Karpas-422 (cell line): Measurements from ENCODE around the gene ACSBG1. TPM values are rescaled to one million over a fixed set of nuclear protein-coding genes. Genes with fewer than 3 reads are reported as not detected.

ENCODE experiments used
- DNase-seq: peaks from one replicate; pipeline ENCODE4 v3.0.0-alpha.2; 2015
- H2AFZ ChIP-seq: fragments of 200-600 bp; sonication (generic); 2 replicates; pipeline ENCODE4 v1.6.1; 2014; ENCODE audit warnings: antibody characterized with exemption, low read length, mixed read lengths
- H3K27ac ChIP-seq: fragments of 200-600 bp; sonication (generic); 2 replicates; pipeline ENCODE4 v1.5.1; 2014; ENCODE audit warnings: mild to moderate bottlenecking, low read length, moderate library complexity
- H3K27me3 ChIP-seq: fragments of 200-600 bp; sonication (generic); 2 replicates; pipeline ENCODE4 v1.6.1; 2014; ENCODE audit warnings: low read length, mixed read lengths
- H3K36me3 ChIP-seq: fragments of 200-600 bp; sonication (generic); 2 replicates; pipeline ENCODE4 v1.6.1; 2014; ENCODE audit warnings: low read length, mixed read lengths; ENCODE audit not compliant: insufficient read depth
- H3K4me1 ChIP-seq: fragments of 200-600 bp; sonication (generic); 2 replicates; pipeline ENCODE4 v1.6.1; 2014; ENCODE audit warnings: mild to moderate bottlenecking, low read length, mixed read lengths
- H3K4me2 ChIP-seq: fragments of 200-600 bp; sonication (generic); 2 replicates; pipeline ENCODE4 v1.6.1; 2014; ENCODE audit warnings: low read length, low read depth, mild to moderate bottlenecking; ENCODE audit not compliant: poor library complexity, severe bottlenecking
- H3K4me3 ChIP-seq: fragments of 200-600 bp; sonication (generic); 2 replicates; pipeline ENCODE4 v1.5.1; 2014; ENCODE audit warnings: mild to moderate bottlenecking, antibody characterized with exemption, low read length, mixed read lengths
- H3K79me2 ChIP-seq: fragments of 200-600 bp; sonication (generic); 2 replicates; pipeline ENCODE4 v1.6.1; 2014; ENCODE audit warnings: mild to moderate bottlenecking, low read length, mixed read lengths
- H3K9ac ChIP-seq: fragments of 200-600 bp; sonication (generic); 2 replicates; pipeline ENCODE4 v1.6.0; 2014; ENCODE audit warnings: low read length
- H3K9me2 ChIP-seq: fragments of 200-600 bp; sonication (generic), shearing (Covaris generic); replicated peaks from 2 replicates; pipeline ENCODE4 v1.6.0; 2014; ENCODE audit warnings: mild to moderate bottlenecking, low read length, moderate library complexity; ENCODE audit not compliant: insufficient read depth
- H3K9me3 ChIP-seq: fragments of 300-700, 200-600 bp; sonication (generic); 2 replicates; pipeline ENCODE4 v1.6.1; 2014; ENCODE audit warnings: low read length, mixed read lengths
- H4K20me1 ChIP-seq: fragments of 200-600 bp; sonication (generic); 2 replicates; pipeline ENCODE4 v1.6.1; 2014; ENCODE audit warnings: mild to moderate bottlenecking, antibody characterized with exemption, low read length, low read depth; ENCODE audit not compliant: insufficient read depth
- total RNA-seq: library from RNA; depleted of rRNA; stranded (reverse); fragments of >200 nt; shearing (Covaris generic); gene quantifications from 2 replicates; pipeline ENCODE4 v1.2.3, GENCODE V29; 2014; ENCODE audit warnings: low replicate concordance

Gene ACSBG1
- total RNA-seq, 1 experiment from 2014 or later: not detected

- H3K36me3 ChIP-seq: no peaks in the 10 kb centered on the region
- no peaks in the 10 kb centered on the region for H3K9me2 ChIP-seq
- H3K4me1 ChIP-seq: no peaks in the 10 kb centered on the region
- no peak overlapping the region for H3K27ac ChIP-seq
- H3K9ac ChIP-seq: no peak overlapping the region
- H3K79me2 ChIP-seq: no peaks in the 10 kb centered on the region
- H3K4me3 ChIP-seq: no peak overlapping the region
- H3K9me3 ChIP-seq: no peaks in the 10 kb centered on the region
- no peak overlapping the region for H3K4me2 ChIP-seq
- H4K20me1 ChIP-seq: no peaks in the 10 kb centered on the region
- no peak overlapping the region for H2AFZ ChIP-seq
- no peak for DNase-seq
- no peaks in the 10 kb centered on the region for H3K27me3 ChIP-seq
These were observed 36.7 kb downstream of the ACSBG1 start for GRCh38 chr15:78197632-78198031.

- no peaks in the 10 kb centered on the region for H3K9me3 ChIP-seq
- no peak overlapping the region for H3K27ac ChIP-seq
- H3K4me3 ChIP-seq: no peak overlapping the region
- H3K36me3 ChIP-seq: no peaks in the 10 kb centered on the region
- H3K4me1 ChIP-seq: no peaks in the 10 kb centered on the region
- H3K9me2 ChIP-seq: no peaks in the 10 kb centered on the region
- DNase-seq: peak; percentile 72
- no peaks in the 10 kb centered on the region for H3K79me2 ChIP-seq
- H4K20me1 ChIP-seq: no peaks in the 10 kb centered on the region
- H3K9ac ChIP-seq: no peak overlapping the region
- H2AFZ ChIP-seq: no peak overlapping the region
- H3K4me2 ChIP-seq: no peak overlapping the region
- no peaks in the 10 kb centered on the region for H3K27me3 ChIP-seq
These were observed 38.6 kb downstream of the ACSBG1 start for GRCh38 chr15:78195735-78196201.

GRCh38 chr15:78194568-78194925 is 39.8 kb downstream of the ACSBG1 start:
- Histone ChIP-seq H2AFZ (no peak overlapping the region), H3K27ac (no peak overlapping the region), H3K9me3 (no peaks in the 10 kb centered on the region), H3K36me3 (no peaks in the 10 kb centered on the region), H3K27me3 (no peaks in the 10 kb centered on the region), H3K9me2 (no peaks in the 10 kb centered on the region), H3K9ac (no peak overlapping the region), H3K4me1 (no peaks in the 10 kb centered on the region), H4K20me1 (no peaks in the 10 kb centered on the region), H3K79me2 (no peaks in the 10 kb centered on the region), H3K4me3 (no peak overlapping the region), H3K4me2 (no peak overlapping the region)
- DNase-seq: no peak

- H3K4me1 ChIP-seq: no peaks in the 10 kb centered on the region
- no peaks in the 10 kb centered on the region for H3K9me3 ChIP-seq
- no peaks in the 10 kb centered on the region for H3K79me2 ChIP-seq
- no peak overlapping the region for H3K27ac ChIP-seq
- no peak overlapping the region for H3K4me2 ChIP-seq
- H2AFZ ChIP-seq: no peak overlapping the region
- no peak overlapping the region for H3K9ac ChIP-seq
- H3K9me2 ChIP-seq: no peaks in the 10 kb centered on the region
- H3K4me3 ChIP-seq: no peak overlapping the region
- no peak for DNase-seq
- no peaks in the 10 kb centered on the region for H3K27me3 ChIP-seq
- H4K20me1 ChIP-seq: no peaks in the 10 kb centered on the region
- H3K36me3 ChIP-seq: no peaks in the 10 kb centered on the region
These were observed 40.4 kb downstream of the ACSBG1 start for GRCh38 chr15:78193731-78194567.

DNA sequence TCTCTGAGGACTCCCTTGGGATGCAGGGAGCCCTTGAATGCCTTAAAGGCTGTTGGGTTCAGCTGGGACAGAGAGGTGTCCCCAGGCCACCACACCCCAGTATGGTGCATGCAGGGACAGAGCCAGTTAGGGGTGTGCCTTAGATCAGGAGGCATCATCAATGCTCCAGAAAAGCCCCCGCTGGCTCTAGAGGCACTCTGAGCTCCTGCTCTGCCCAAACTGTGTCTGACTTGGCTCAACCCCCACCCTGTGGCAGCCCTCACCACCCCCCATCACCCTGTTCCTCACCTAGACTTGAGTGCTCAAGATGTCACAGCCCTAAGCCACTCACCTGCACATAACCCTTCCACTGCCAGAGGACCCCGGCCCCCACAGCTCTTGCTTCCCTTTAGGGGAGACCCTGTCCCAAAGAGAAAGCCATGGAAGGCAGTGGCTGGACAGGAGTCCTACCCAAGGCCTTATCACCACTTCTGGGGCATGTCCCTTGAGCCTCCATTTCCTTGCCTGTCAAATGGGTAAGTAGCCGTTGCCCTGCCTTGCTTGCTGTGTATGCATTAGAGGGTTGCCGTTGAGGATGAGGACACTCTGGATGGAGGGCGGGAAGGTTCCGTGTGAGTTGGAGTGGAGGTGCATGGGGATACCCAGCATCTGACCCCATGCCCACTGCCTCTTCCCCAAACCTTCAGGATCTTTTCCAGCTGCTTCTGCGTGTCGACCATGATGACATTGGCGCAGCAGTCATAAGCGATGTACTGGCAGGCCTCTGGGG is 41.4 kb downstream of the ACSBG1 start:
- Histone ChIP-seq H4K20me1 (no peaks in the 10 kb centered on the region), H3K9me3 (no peaks in the 10 kb centered on the region), H3K9ac (no peak overlapping the region), H2AFZ (no peak overlapping the region), H3K4me2 (no peak overlapping the region), H3K4me1 (no peaks in the 10 kb centered on the region), H3K27me3 (no peaks in the 10 kb centered on the region), H3K36me3 (no peaks in the 10 kb centered on the region), H3K79me2 (no peaks in the 10 kb centered on the region), H3K9me2 (no peaks in the 10 kb centered on the region), H3K4me3 (no peak overlapping the region), H3K27ac (no peak overlapping the region)
- no peak for DNase-seq

DNA sequence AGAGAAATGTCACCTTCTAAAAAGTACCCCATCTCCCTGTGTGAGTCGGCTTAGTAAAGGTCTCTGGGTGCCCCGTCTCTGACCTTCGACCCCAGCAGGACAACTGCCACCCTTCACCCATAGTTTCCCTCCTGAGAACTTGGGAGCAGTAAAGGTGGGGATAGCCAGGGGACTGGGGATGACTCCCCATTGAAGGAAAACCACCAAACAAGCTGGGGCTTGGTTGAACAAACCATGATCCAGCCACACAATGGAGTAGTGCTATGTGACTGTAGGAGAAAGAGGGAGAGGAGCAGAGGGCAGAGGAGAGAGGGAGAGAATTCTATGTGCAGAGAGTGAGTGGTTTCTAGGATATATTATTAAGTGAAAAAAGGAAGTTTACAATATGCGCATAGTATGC is 51.5 kb downstream of the ACSBG1 start:
- Histone ChIP-seq H4K20me1 (no peaks in the 10 kb centered on the region), H3K27me3 (no peaks in the 10 kb centered on the region), H3K79me2 (no peaks in the 10 kb centered on the region), H3K27ac (no peak overlapping the region), H3K9me3 (no peaks in the 10 kb centered on the region), H2AFZ (no peak overlapping the region), H3K4me1 (no peaks in the 10 kb centered on the region), H3K4me3 (no peak overlapping the region), H3K9me2 (no peaks in the 10 kb centered on the region), H3K9ac (no peak overlapping the region), H3K4me2 (no peak overlapping the region), H3K36me3 (no peaks in the 10 kb centered on the region)
- no peak for DNase-seq

DNA sequence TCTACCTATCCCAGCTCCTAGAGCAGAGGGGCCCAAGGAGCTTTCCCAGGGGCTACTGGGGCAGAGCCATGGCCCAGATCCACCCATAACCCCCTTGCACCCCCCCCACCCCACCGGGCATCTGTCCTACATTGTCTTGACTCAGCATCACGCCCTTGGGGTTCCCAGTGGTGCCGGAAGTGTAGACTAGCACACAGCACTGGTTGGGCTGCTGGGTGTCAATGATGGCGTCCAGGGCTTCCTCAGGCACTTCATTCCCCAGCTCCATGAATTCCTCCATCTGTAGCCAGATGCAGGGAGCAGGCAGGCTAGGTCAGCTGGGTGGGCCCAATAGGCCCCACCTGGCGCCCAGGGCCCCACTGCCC is 52.0 kb downstream of the ACSBG1 start:
- no peaks in the 10 kb centered on the region for H3K27me3 ChIP-seq
- H3K9ac ChIP-seq: no peak overlapping the region
- H4K20me1 ChIP-seq: no peaks in the 10 kb centered on the region
- no peak overlapping the region for H3K27ac ChIP-seq
- H3K9me3 ChIP-seq: no peaks in the 10 kb centered on the region
- no peaks in the 10 kb centered on the region for H3K9me2 ChIP-seq
- no peak for DNase-seq
- no peaks in the 10 kb centered on the region for H3K4me1 ChIP-seq
- H2AFZ ChIP-seq: no peak overlapping the region
- no peak overlapping the region for H3K4me3 ChIP-seq
- no peak overlapping the region for H3K4me2 ChIP-seq
- no peaks in the 10 kb centered on the region for H3K36me3 ChIP-seq
- no peaks in the 10 kb centered on the region for H3K79me2 ChIP-seq

GRCh38 chr15:78179906-78180305 is 54.5 kb downstream of the ACSBG1 start:
- H3K9me3 ChIP-seq: no peaks in the 10 kb centered on the region
- H3K36me3 ChIP-seq: no peaks in the 10 kb centered on the region
- H3K27ac ChIP-seq: no peak overlapping the region
- H2AFZ ChIP-seq: no peak overlapping the region
- H4K20me1 ChIP-seq: no peaks in the 10 kb centered on the region
- no peaks in the 10 kb centered on the region for H3K79me2 ChIP-seq
- H3K9ac ChIP-seq: no peak overlapping the region
- H3K4me1 ChIP-seq: no peaks in the 10 kb centered on the region
- no peak overlapping the region for H3K4me3 ChIP-seq
- H3K4me2 ChIP-seq: no peak overlapping the region
- DNase-seq: no peak
- no peaks in the 10 kb centered on the region for H3K9me2 ChIP-seq
- H3K27me3 ChIP-seq: no peaks in the 10 kb centered on the region
